B cell (primary cell): ENCODE data around the gene PDZD4. TPM values are rescaled to one million over a fixed set of nuclear protein-coding genes. Genes with fewer than 3 reads are reported as not detected.
"Not testable (repeated sequence)": the region's sequence is repeated elsewhere in the genome, so short reads cannot be mapped to it uniquely, and the experiment has no call there.

Source experiments
- ATAC-seq: fragments of 200-7000 bp; cut with Tn5 transposase; one replicate; pipeline ENCODE4 v1.10.0; 2021; ENCODE audit warnings: low read depth, mild to moderate bottlenecking, moderate number of reproducible peaks, moderate library complexity
- CTCF ChIA-PET: fragments of 350-600 bp; sonication (Branson Sonifier 250); formaldehyde crosslinking; loops from one replicate; lab custom pipeline; 2021; ENCODE audit warnings: antibody characterized with exemption, inconsistent platforms; lab: Charles Lee
- POLR2A ChIA-PET: fragments of 350-600 bp; sonication (Branson Sonifier 250); formaldehyde crosslinking; loops from one replicate; lab custom pipeline; 2021; ENCODE audit warnings: antibody characterized with exemption; lab: Charles Lee
- DNase-seq: peaks from one replicate; pipeline ENCODE4 v3.0.0; 2013
- H2AFZ ChIP-seq: 2 replicates; pipeline ENCODE4 v1.6.1; 2012; ENCODE audit warnings: mild to moderate bottlenecking, low read depth, low read length; ENCODE audit not compliant: insufficient read depth, poor library complexity, severe bottlenecking
- H3K27ac ChIP-seq, 2 donors: 1 replicate in 1 of 2; 2 replicates in 1 of 2; pipeline ENCODE4 v1.5.1; 2012 to 2013; ENCODE audit warnings: low read length in 2 of 2, mild to moderate bottlenecking in 2 of 2, moderate library complexity in 1 of 2
- H3K27me3 ChIP-seq, 4 experiments: fragments of 200-600 bp in 1 of 4; sonication (generic) in 1 of 4; replicated peaks in 1 of 4; 1 replicate in 2 of 4; 2 replicates in 2 of 4; pipeline versions ENCODE4 v1.6.1 to v1.7.0; 2013 to 2016; ENCODE audit warnings: low read length in 3 of 4, mild to moderate bottlenecking in 2 of 4, mixed read lengths in 1 of 4, moderate library complexity in 1 of 4; ENCODE audit not compliant: insufficient read depth in 4 of 4, control insufficient read depth in 3 of 4; ENCODE audit errors: control extremely low read depth in 1 of 4
- H3K36me3 ChIP-seq, 2 experiments: replicated peaks in 1 of 2; 1 replicate in 1 of 2; 2 replicates in 1 of 2; pipeline versions ENCODE4 v1.6.1 to v1.7.1; 2013; ENCODE audit warnings: low read length in 1 of 2; ENCODE audit not compliant: insufficient read depth in 2 of 2, control insufficient read depth in 1 of 2; ENCODE audit errors: control extremely low read depth in 1 of 2, extremely low read depth in 1 of 2
- H3K4me1 ChIP-seq, 2 donors: fragments of 200-600 bp in 1 of 2; sonication (generic) in 1 of 2; 1 replicate in 1 of 2; 2 replicates in 1 of 2; pipeline versions ENCODE4 v1.5.1 to v1.6.1; 2013 to 2017; ENCODE audit warnings: low read length in 2 of 2; ENCODE audit not compliant: control insufficient read depth in 2 of 2, insufficient read depth in 2 of 2
- H3K4me2 ChIP-seq: replicated peaks from 2 replicates; pipeline ENCODE3; 2012; ENCODE audit warnings: mild to moderate bottlenecking, low read depth, low read length; ENCODE audit not compliant: poor library complexity, severe bottlenecking
- H3K4me3 ChIP-seq, 5 experiments: fragments of 200-600 bp in 1 of 5; sonication (generic) in 1 of 5; 1 replicate in 3 of 5; 2 replicates in 2 of 5; pipeline versions ENCODE4 v1.5.1 to v1.7.0; 2011 to 2016; ENCODE audit warnings: low read length in 4 of 5, mild to moderate bottlenecking in 4 of 5, low read depth in 2 of 5, control low read depth in 1 of 5, moderate library complexity in 1 of 5; ENCODE audit not compliant: insufficient read depth in 1 of 5; ENCODE audit errors: control extremely low read depth in 1 of 5, extremely low read depth in 1 of 5
- H3K79me2 ChIP-seq: fragments of 200-600 bp; sonication (generic); one replicate; pipeline ENCODE4 v1.6.0; 2016; ENCODE audit warnings: low read length; ENCODE audit not compliant: control insufficient read depth, insufficient read depth
- H3K9ac ChIP-seq: fragments of 200-600 bp; sonication (generic); 2 replicates; pipeline ENCODE4 v1.6.1; 2017; ENCODE audit warnings: mild to moderate bottlenecking, low read length, moderate library complexity
- H3K9me3 ChIP-seq, 3 donors: one replicate each; pipeline versions ENCODE4 v1.6.1 to v1.7.1; 2013; ENCODE audit warnings: low read length in 2 of 3; ENCODE audit not compliant: control insufficient read depth in 2 of 3, insufficient read depth in 1 of 3; ENCODE audit errors: control extremely low read depth in 1 of 3
- H4K20me1 ChIP-seq: 2 replicates; pipeline ENCODE4 v1.6.0; 2012; ENCODE audit warnings: mild to moderate bottlenecking, low read length; ENCODE audit not compliant: insufficient read depth, control insufficient read depth, poor library complexity, severe bottlenecking
- H3K27ac Mint-ChIP-seq: one replicate; pipeline ENCODE4 v1.8.0; 2021; ENCODE audit warnings: mixed read lengths
- H3K27me3 Mint-ChIP-seq: one replicate; pipeline ENCODE4 v1.8.0; 2021; ENCODE audit warnings: mixed read lengths
- H3K4me1 Mint-ChIP-seq: one replicate; pipeline ENCODE4 v1.8.0; 2021; ENCODE audit warnings: mixed read lengths
- H3K4me3 Mint-ChIP-seq: one replicate; pipeline ENCODE4 v1.8.0; 2021; ENCODE audit warnings: mixed read lengths
- H3K9me3 Mint-ChIP-seq: one replicate; pipeline ENCODE4 v1.8.0; 2022; ENCODE audit warnings: mixed read lengths; ENCODE audit not compliant: insufficient read depth
- CTCF ChIP-seq: fragments of 200-600 bp; IDR thresholded peaks from one replicate; pipeline ENCODE4 v1.8.0; 2022; ENCODE audit warnings: antibody characterized with exemption, mild to moderate bottlenecking
- EZH2 ChIP-seq: IDR thresholded peaks from 2 replicates; pipeline ENCODE4 v1.6.1; 2012; ENCODE audit warnings: borderline replicate concordance, low read depth, mild to moderate bottlenecking, moderate library complexity, low read length; ENCODE audit not compliant: insufficient read depth, poor library complexity, severe bottlenecking
- WGBS: methylation state at CpG from one replicate; pipeline ENCODE4 v1.1.5; 2013; ENCODE audit warnings: missing lambda C conversion rate; ENCODE audit not compliant: insufficient coverage; 5-methylcytosine and 5-hydroxymethylcytosine counted together
- intact Hi-C: fragments of 100-400 bp; cut with micrococcal nuclease; formaldehyde crosslinking; loops from one replicate; pipeline ENCODE4 v1.10.0; 2022
- polyA plus RNA-seq: library from polyadenylated mRNA; depleted of rRNA; stranded (reverse); fragments of >200 nt; gene quantifications from 2 replicates; pipeline ENCODE4 v1.2.3, GENCODE V29; 2012
- total RNA-seq, 2 donors: library from RNA; stranded (reverse); fragments of 120-200 nt in 1 of 2; gene quantifications; 1 replicate in 1 of 2; 2 replicates in 1 of 2; pipeline versions ENCODE4 v1.2.3 to v1.2.4, GENCODE V29; 2013 to 2022

The PDZD4 gene
- total and polyA plus RNA-seq, 2 donors (not counting 1 experiment from before 2014, with no cell fraction given): 0.36 TPM; not detected in 1

- ChIA-PET POLR2A (interaction anchor here (0.7 kb wide), 1 partner anchor 21 kb away, joined by 3 read pairs; no protein-coding TSS in a partner anchor), CTCF (no interaction called here)
- Histone ChIP-seq H3K79me2 (no peaks in the 10 kb centered on the region), H3K9ac (peak overlapping the region; percentile 34), H4K20me1 (no peaks in the 10 kb centered on the region), H3K4me1 (peaks cover 4 to 23% of the 10 kb centered on the region in 2 donors), H3K4me3 (peak overlapping the region in 4 of 5 experiments; percentile 13 to 45 (median 40)), H3K27me3 (peaks cover 0 to 35% (median 4%) of the 10 kb centered on the region in 4 experiments), H3K4me2 (peak overlapping the region; percentile 72), H3K9me3 (no peaks in the 10 kb centered on the region), H2AFZ (peak overlapping the region; percentile 35), H3K27ac (no peak overlapping the region), H3K36me3 (no peaks in the 10 kb centered on the region)
- intact Hi-C loops: no loop called here
- no peak for TF ChIP-seq CTCF
- no peak for TF ChIP-seq EZH2
- Mint-ChIP-seq H3K27ac (no peak overlapping the region), H3K4me1 (peaks cover 16% of the 10 kb centered on the region), H3K27me3 (peaks cover 20% of the 10 kb centered on the region), H3K9me3 (no peaks in the 10 kb centered on the region), H3K4me3 (peak overlapping the region; percentile 47)
- ATAC-seq (peak; percentile 81), DNase-seq (peak; percentile 64)
- 10% methylated on average over 58 of the region's 67 CpGs for WGBS
These were observed 11.6 kb downstream of the PDZD4 start for GRCh38 chrX:153818571-153819383.

- H4K20me1 ChIP-seq, H3K4me3 Mint-ChIP-seq, H3K27ac Mint-ChIP-seq, H3K27ac ChIP-seq, H3K9me3 ChIP-seq, H3K36me3 ChIP-seq, H3K9me3 Mint-ChIP-seq, H3K4me2 ChIP-seq, H3K79me2 ChIP-seq, intact Hi-C loops, CTCF ChIA-PET, ATAC-seq, H2AFZ ChIP-seq, DNase-seq, H3K4me3 ChIP-seq, H3K9ac ChIP-seq: not testable (repeated sequence)
- no CpG with 5 or more reads among the region's 9 CpGs for WGBS
- peaks cover 16% of the 10 kb centered on the region for H3K4me1 Mint-ChIP-seq
- peaks cover 21% of the 10 kb centered on the region for H3K27me3 Mint-ChIP-seq
- POLR2A ChIA-PET: interaction anchor here (0.7 kb wide), 1 partner anchor 21 kb away, joined by 3 read pairs; no protein-coding TSS in a partner anchor
- peaks cover 4 to 23% of the 10 kb centered on the region in 2 donors for H3K4me1 ChIP-seq
- peaks cover 0 to 35% (median 4%) of the 10 kb centered on the region in 4 experiments for H3K27me3 ChIP-seq
These were observed 12.3 kb downstream of the PDZD4 start for GRCh38 chrX:153818064-153818463.
